Cardiac muscle cell (in vitro differentiated cells and primary cell): ENCODE results near the gene SRRM3. TPM values are rescaled to one million over a fixed set of nuclear protein-coding genes. Genes with fewer than 3 reads are reported as not detected.
"Not testable (repeated sequence)": the region's sequence is repeated elsewhere in the genome, so short reads cannot be mapped to it uniquely, and the experiment has no call there.

Experiments
- DNase-seq, 2 donors: peaks; one replicate each; pipeline versions ENCODE4 v3.0.0 to v3.0.0-alpha.2; 2010 to 2017; ENCODE audit warnings: low read depth in 1 of 2, low spot score in 1 of 2
- H3K27ac ChIP-seq: fragments of 200-600 bp; sonication (generic); 2 replicates; pipeline ENCODE4 v1.5.1; 2016
- H3K27me3 ChIP-seq: fragments of 200-600 bp; sonication (generic); 2 replicates; pipeline ENCODE4 v1.6.0; 2016; ENCODE audit warnings: control low read depth
- H3K36me3 ChIP-seq: fragments of 200-600 bp; sonication (generic); 2 replicates; pipeline ENCODE4 v1.5.1; 2016; ENCODE audit warnings: control low read depth
- H3K4me1 ChIP-seq: fragments of 200-600 bp; sonication (generic); 2 replicates; pipeline ENCODE4 v1.8.1; 2017; ENCODE audit warnings: low read depth, mild to moderate bottlenecking, mixed run types
- H3K4me3 ChIP-seq: fragments of 200-600 bp; sonication (generic); 2 replicates; pipeline ENCODE4 v1.5.1; 2016; ENCODE audit warnings: mild to moderate bottlenecking
- H3K9me3 ChIP-seq: fragments of 200-600 bp; sonication (generic); 2 replicates; pipeline ENCODE4 v1.5.1; 2017; ENCODE audit warnings: low read depth, mild to moderate bottlenecking, control low read depth
- CTCF ChIP-seq: IDR thresholded peaks from 2 replicates; pipeline ENCODE4 v1.5.1; 2012; ENCODE audit warnings: low read depth, mild to moderate bottlenecking, low read length
- polyA plus RNA-seq: library from polyadenylated mRNA; unstranded; fragments of >200 nt; fragmentation: Nextera tagmentation; extraction: Ambion mirVana; gene quantifications from 2 replicates; pipeline ENCODE4 v1.2.1, GENCODE V29; 2016
- total RNA-seq: library from RNA; depleted of rRNA; stranded (reverse); fragments of >200 nt; gene quantifications from 2 replicates; pipeline ENCODE4 v1.2.3, GENCODE V29; 2016

Gene SRRM3
- total and polyA plus RNA-seq, 2 experiments from 2014 or later: 0.89 to 2.7 TPM

DNA sequence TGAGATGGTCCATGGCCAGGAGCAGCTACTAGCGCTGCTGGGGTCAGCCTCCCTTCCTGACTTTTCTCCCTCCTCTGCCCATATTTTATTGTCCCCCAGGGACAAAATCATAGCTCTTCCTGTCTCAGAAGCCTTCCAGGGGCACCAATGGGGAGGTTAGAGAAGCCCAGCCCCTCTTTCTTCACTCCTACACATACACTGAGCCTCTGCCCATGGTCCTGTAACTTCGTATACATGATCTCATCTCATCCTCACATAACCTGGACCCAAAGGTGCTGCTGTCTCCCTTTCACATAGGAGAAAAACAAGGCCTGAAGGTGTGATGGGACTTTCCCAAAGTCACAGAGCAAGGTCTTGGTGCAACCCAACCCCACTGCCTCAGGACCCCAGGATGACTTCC, 2.5 kb downstream of the SRRM3 start:
- Histone ChIP-seq H3K4me1 (no peaks in the 10 kb centered on the region), H3K4me3 (no peak overlapping the region), H3K27ac (no peak overlapping the region), H3K36me3 (no peaks in the 10 kb centered on the region), H3K27me3 (peaks cover 16% of the 10 kb centered on the region), H3K9me3 (no peaks in the 10 kb centered on the region)
- TF ChIP-seq CTCF: no peak
- no peak for DNase-seq

GRCh38 chr7:76206633-76207032, 4.9 kb downstream of the SRRM3 start:
- TF ChIP-seq CTCF: no peak
- no peaks in the 10 kb centered on the region for H3K9me3 ChIP-seq
- no peaks in the 10 kb centered on the region for H3K36me3 ChIP-seq
- H3K4me3 ChIP-seq: no peak overlapping the region
- no peak overlapping the region for H3K27ac ChIP-seq
- H3K4me1 ChIP-seq: no peaks in the 10 kb centered on the region
- DNase-seq: peak in 1 of 2 donors; percentile 59
- peaks cover 16% of the 10 kb centered on the region for H3K27me3 ChIP-seq

- DNase-seq: no peak
- Histone ChIP-seq H3K9me3 (no peaks in the 10 kb centered on the region), H3K27me3 (peaks cover 8% of the 10 kb centered on the region), H3K27ac (no peak overlapping the region), H3K4me3 (no peak overlapping the region), H3K4me1 (no peaks in the 10 kb centered on the region), H3K36me3 (no peaks in the 10 kb centered on the region)
- no peak for TF ChIP-seq CTCF
These were observed 7.6 kb downstream of the SRRM3 start for GRCh38 chr7:76209310-76209709.

- no peak for DNase-seq
- H3K9me3 ChIP-seq: no peaks in the 10 kb centered on the region
- no peaks in the 10 kb centered on the region for H3K36me3 ChIP-seq
- no peak for TF ChIP-seq CTCF
- no peaks in the 10 kb centered on the region for H3K4me1 ChIP-seq
- no peaks in the 10 kb centered on the region for H3K27me3 ChIP-seq
- H3K4me3 ChIP-seq: no peak overlapping the region
- H3K27ac ChIP-seq: no peak overlapping the region
These were observed 9.5 kb downstream of the SRRM3 start for GRCh38 chr7:76211216-76211615.

DNA sequence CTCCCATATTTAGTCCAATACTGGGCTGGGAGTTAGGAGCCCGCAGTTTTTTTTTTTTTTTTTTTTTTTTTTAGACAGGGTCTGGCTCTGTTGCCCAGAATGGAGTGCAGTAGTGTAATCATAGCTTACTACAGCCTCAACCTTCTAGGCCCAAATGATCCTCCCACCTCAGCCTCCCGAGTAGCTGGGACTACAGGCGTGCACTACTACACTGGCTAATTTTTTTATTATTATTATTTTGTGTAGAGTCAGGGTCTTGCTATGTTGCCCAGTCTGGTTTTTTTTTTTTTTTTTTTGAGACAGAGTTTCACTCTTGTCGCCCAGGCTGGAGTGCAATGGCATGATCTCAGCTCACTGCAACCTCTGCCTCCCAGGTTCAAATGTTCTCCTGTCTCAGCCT, 13.7 kb downstream of the SRRM3 start:
- H3K27ac ChIP-seq, H3K9me3 ChIP-seq, H3K36me3 ChIP-seq, DNase-seq, H3K4me1 ChIP-seq, H3K27me3 ChIP-seq, H3K4me3 ChIP-seq: not testable (repeated sequence)

DNA sequence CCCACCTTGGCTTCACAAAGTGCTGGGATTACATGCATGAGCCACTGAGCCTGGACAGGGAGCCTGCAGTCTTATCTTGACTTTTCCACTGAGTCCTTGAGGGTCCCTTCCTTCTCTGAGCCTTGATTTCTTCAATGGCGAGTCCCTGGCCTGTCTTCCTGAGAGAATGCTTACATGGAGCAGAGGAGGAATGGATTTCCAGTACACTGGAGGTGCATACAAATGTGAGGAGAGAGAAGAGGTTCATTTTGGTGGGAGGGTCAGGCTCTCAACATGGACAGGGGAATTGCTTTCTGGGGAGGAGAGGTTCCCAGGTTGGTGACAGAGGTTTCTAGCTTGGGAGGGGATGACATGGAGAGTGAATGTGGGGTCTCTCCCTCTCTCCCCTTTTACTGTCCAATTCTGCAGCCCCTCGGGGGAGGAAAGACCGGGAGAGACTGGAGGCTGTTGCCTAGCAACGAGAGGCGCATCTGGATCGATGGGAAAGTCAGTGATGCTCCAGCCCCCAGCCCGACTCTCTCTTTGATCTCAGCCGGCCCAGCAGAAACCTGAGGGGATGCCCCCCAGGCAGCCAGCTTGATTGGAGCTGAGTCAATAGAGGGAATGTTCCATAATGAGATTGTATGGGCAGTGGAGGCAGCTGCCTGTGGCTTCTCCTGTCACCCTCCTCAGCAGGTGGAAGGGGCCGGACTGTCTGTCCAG, 14.8 kb downstream of the SRRM3 start:
- Histone ChIP-seq H3K27ac (no peak overlapping the region), H3K4me1 (peaks cover 6% of the 10 kb centered on the region), H3K9me3 (no peaks in the 10 kb centered on the region), H3K4me3 (no peak overlapping the region), H3K27me3 (no peaks in the 10 kb centered on the region), H3K36me3 (no peaks in the 10 kb centered on the region)
- no peak for TF ChIP-seq CTCF
- no peak for DNase-seq
